Activated naive CD8-positive, alpha-beta T cell treated with anti-CD3 and anti-CD28 coated beads, Interleukin-2, amount 10 ng/mL, durations not matched to agents 7 days and 5 days (primary cell): ENCODE measurements around the gene FREM3. TPM values are rescaled to one million over a fixed set of nuclear protein-coding genes. Genes with fewer than 3 reads are reported as not detected.
"Not testable (repeated sequence)": the region's sequence is repeated elsewhere in the genome, so short reads cannot be mapped to it uniquely, and the experiment has no call there.

Experiments
- ATAC-seq: fragments of 150-1000 bp; cut with Tn5 transposase; one replicate; pipeline ENCODE4 v1.10.0; 2021; ENCODE audit warnings: low read depth, moderate library complexity
- POLR2A ChIA-PET: fragments of 350-600 bp; sonication (Branson Sonifier 250); formaldehyde crosslinking; loops from one replicate; lab custom pipeline; 2021; ENCODE audit warnings: antibody characterized with exemption; lab: Charles Lee
- DNase-seq: peaks from one replicate; pipeline ENCODE4 v3.0.0; 2021
- H3K27ac Mint-ChIP-seq: one replicate; pipeline ENCODE4 v1.8.0; 2022; ENCODE audit warnings: mild to moderate bottlenecking, mixed read lengths
- H3K27me3 Mint-ChIP-seq: one replicate; pipeline ENCODE4 v1.8.0; 2022; ENCODE audit warnings: mild to moderate bottlenecking, moderate library complexity, mixed read lengths
- H3K36me3 Mint-ChIP-seq: one replicate; pipeline ENCODE4 v1.8.0; 2021; ENCODE audit warnings: mild to moderate bottlenecking, mixed read lengths
- H3K4me1 Mint-ChIP-seq: one replicate; pipeline ENCODE4 v1.8.0; 2021; ENCODE audit warnings: mixed read lengths
- H3K4me3 Mint-ChIP-seq: one replicate; pipeline ENCODE4 v1.8.0; 2022; ENCODE audit warnings: mild to moderate bottlenecking, moderate library complexity, mixed read lengths
- H3K9me3 Mint-ChIP-seq: one replicate; pipeline ENCODE4 v1.8.0; 2021; ENCODE audit warnings: mixed read lengths
- total RNA-seq, 2 experiments: library from RNA; stranded (reverse); gene quantifications; one replicate each; pipeline ENCODE4 v1.2.3, GENCODE V29; 2021

Gene FREM3
- total RNA-seq, 2 experiments from 2014 or later = not detected

DNA sequence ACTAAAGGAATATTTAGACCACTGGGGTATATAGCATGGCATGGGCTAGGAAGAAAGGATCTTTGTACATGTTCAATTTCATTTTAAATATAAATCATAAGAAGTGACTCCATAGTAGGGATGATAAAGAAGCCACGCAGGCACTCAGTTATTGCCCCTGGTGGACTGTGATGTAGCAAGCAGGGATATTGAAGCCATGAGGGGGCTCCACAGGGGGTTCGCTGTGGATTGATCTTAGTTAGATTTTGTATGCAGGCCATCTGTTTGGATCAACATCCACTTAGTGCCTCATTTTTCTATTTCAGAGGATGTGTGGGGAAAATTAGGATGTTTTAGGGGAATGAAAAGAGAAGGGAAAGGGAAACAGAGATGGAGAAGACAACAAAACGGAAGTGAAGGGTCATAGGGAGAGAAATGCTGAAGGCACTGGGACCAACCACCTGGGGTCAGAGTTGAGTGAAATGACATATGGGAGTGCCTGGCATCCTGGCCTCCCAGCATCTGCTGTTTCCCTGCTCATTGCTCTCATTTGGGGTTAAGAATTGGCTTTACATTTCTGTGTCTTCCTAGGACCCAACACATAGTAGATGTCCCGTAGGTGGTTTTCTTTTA is 11.2 kb upstream of the FREM3 start:
- H3K27ac Mint-ChIP-seq = no peak overlapping the region
- no peak overlapping the region for H3K4me3 Mint-ChIP-seq
- no peaks in the 10 kb centered on the region for H3K36me3 Mint-ChIP-seq
- H3K4me1 Mint-ChIP-seq = no peaks in the 10 kb centered on the region
- H3K9me3 Mint-ChIP-seq = peaks cover 5% of the 10 kb centered on the region
- H3K27me3 Mint-ChIP-seq = peaks cover 2% of the 10 kb centered on the region
- POLR2A ChIA-PET = no interaction called here
- DNase-seq (no peak), ATAC-seq (no peak)

DNA sequence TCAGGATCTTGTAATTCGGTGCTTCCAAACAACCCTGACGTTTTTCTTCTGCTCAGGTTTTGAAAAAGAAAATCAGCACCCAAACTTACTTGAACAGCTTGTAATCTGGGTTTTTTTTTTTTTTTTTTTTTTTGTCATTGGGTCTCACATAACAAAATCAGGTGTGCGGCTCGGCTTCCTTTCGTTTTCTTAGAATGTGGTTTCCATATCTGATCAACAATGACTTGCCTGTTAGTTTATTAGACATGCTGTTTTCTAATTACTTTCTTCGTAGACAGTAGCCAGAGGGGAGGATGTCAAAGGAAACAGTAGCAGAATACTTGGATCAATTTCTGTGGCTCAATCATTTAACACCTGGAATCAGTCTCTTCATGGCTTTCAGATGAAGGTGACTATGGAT is 890 bp upstream of the FREM3 start:
- peaks cover 8% of the 10 kb centered on the region for H3K4me1 Mint-ChIP-seq
- peak overlapping the region; percentile 80 for H3K4me3 Mint-ChIP-seq
- H3K27me3 Mint-ChIP-seq = peaks cover 48% of the 10 kb centered on the region
- H3K36me3 Mint-ChIP-seq = no peaks in the 10 kb centered on the region
- POLR2A ChIA-PET = no interaction called here
- H3K9me3 Mint-ChIP-seq = peaks cover 1% of the 10 kb centered on the region
- DNase-seq = no peak
- H3K27ac Mint-ChIP-seq = no peak overlapping the region
- peak; percentile 40 for ATAC-seq

DNA sequence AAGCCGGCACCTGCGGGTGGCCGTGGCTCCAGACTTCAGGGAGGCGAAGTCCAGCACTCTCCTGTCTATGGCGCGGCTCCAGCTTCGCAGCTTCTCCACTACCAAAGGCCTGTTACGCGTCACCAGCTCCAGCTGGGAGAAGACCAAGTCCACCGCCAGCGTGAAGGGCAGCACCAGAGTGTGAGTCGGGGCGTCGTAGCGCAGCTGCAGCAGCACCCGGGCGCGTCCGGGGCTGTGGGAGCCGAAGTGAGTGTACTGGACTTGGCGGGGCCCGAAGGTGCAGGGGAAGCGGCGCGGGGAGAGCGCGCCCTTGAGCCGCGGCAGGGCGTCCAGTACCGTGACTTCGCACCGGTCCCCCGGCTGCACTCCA is 444 bp downstream of the FREM3 start:
- peak overlapping the region; percentile 80 for H3K4me3 Mint-ChIP-seq
- H3K4me1 Mint-ChIP-seq = peaks cover 8% of the 10 kb centered on the region
- H3K9me3 Mint-ChIP-seq = peaks cover 1% of the 10 kb centered on the region
- H3K36me3 Mint-ChIP-seq = no peaks in the 10 kb centered on the region
- no peak for DNase-seq
- H3K27ac Mint-ChIP-seq = no peak overlapping the region
- POLR2A ChIA-PET = no interaction called here
- ATAC-seq = peak; percentile 44
- H3K27me3 Mint-ChIP-seq = peaks cover 42% of the 10 kb centered on the region

DNA sequence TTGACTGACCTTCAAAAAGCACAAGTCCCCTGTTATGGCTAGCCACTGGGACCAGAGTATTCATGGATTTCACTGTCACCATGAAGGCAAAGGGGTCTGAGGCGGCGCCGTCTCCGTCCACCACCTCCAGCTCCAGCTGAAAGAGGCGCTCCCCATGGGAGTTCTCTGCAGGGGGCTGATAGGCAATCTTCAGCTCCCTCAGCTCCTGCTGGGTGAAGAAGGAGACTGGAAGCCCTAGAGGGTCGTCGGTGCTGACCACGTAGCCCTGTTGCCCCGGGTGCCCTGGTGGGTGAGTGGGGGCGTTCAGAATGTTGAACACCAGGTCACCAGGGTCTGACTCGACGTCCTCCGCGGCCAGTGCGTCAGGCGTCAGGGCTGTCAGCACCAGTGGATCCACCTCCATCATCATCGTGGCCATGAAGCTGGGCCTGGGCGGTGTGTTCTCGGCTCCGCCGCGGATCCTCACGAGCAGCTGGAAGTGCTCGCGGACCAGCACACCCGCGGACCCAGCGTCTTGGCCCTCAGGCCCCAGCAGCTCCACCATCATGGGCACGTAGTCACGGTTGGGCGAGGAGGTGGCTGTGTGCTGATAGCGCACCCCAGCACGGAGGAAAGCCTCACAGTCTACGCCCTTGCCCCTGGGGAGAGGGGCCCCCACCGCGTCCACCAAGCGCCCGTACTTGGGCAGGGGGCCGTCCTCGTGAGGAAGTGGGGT is 987 bp downstream of the FREM3 start:
- Mint-ChIP-seq H3K36me3 (no peaks in the 10 kb centered on the region), H3K9me3 (peaks cover 1% of the 10 kb centered on the region), H3K4me3 (peak overlapping the region; percentile 80), H3K4me1 (peaks cover 8% of the 10 kb centered on the region), H3K27me3 (peaks cover 41% of the 10 kb centered on the region), H3K27ac (no peak overlapping the region)
- POLR2A ChIA-PET = no interaction called here
- no peak for ATAC-seq
- DNase-seq = no peak

DNA sequence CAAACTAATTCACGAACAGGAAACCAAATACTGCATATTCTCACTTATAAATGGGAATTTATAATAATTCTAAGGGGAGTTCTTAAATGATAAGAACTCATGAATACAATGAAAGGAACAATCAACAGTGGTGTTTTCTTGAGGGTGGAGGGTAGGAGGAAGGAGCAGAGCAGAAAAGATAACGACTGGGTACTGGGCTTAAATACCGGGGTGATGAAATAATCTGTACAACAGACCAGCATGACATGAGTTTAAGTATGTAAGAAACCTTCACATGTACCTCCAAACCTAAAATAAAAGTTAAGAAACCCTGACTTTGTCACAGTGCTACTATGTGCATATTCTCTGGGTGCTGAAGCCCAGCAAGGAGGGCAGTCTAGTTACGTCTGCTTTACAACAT is 6.6 kb downstream of the FREM3 start:
- peaks cover 2% of the 10 kb centered on the region for H3K9me3 Mint-ChIP-seq
- H3K36me3 Mint-ChIP-seq = no peaks in the 10 kb centered on the region
- H3K4me3 Mint-ChIP-seq = no peak overlapping the region
- H3K27me3 Mint-ChIP-seq = peaks cover 8% of the 10 kb centered on the region
- no peak overlapping the region for H3K27ac Mint-ChIP-seq
- H3K4me1 Mint-ChIP-seq = no peaks in the 10 kb centered on the region
- POLR2A ChIA-PET = no interaction called here
- DNase-seq = no peak
- ATAC-seq = no peak

DNA sequence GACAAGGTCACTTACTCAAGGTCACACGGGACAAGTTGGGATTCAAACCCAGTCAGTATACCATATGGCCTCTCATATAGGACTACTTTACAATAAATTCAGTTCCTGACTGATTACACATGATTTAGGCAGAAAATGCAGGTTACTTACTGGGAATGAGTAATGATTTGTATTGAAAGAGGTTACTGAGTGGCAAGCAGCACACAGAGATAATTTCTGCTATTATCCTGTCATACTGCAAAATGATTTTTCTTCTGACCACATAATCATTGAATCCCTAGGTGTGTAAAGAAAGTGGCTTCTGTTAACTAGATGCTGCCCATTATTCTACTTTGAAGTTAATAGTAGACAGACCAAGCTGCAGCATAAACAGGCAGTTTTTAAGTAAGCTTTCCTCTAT is 8.2 kb downstream of the FREM3 start:
- Mint-ChIP-seq H3K27ac (no peak overlapping the region), H3K27me3 (peaks cover 4% of the 10 kb centered on the region), H3K9me3 (peaks cover 4% of the 10 kb centered on the region), H3K36me3 (no peaks in the 10 kb centered on the region), H3K4me3 (no peak overlapping the region), H3K4me1 (no peaks in the 10 kb centered on the region)
- POLR2A ChIA-PET = no interaction called here
- DNase-seq (no peak), ATAC-seq (no peak)

DNA sequence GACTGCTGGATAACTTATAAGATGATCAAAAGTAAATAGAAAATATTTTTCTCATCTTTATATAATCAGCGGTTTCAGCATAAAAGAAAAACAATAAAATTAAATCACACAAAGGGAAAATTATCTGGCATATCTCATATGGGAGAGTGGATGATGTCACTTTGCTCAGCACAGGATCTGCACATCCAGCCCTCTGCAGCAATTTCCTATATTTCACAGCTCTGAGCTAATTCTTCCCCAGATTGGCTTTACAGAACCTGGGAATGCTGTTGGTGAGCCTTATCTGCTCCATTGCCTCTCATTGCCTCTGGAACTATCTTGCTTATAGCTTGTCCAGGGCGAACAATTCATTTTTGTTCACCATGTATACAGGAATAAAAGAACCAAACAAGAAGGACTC is 21.0 kb downstream of the FREM3 start:
- DNase-seq (no peak), ATAC-seq (no peak)
- Mint-ChIP-seq H3K27me3 (no peaks in the 10 kb centered on the region), H3K4me1 (no peaks in the 10 kb centered on the region), H3K27ac (no peak overlapping the region), H3K36me3 (peaks cover 3% of the 10 kb centered on the region), H3K4me3 (no peak overlapping the region), H3K9me3 (peaks cover 8% of the 10 kb centered on the region)
- POLR2A ChIA-PET = no interaction called here

DNA sequence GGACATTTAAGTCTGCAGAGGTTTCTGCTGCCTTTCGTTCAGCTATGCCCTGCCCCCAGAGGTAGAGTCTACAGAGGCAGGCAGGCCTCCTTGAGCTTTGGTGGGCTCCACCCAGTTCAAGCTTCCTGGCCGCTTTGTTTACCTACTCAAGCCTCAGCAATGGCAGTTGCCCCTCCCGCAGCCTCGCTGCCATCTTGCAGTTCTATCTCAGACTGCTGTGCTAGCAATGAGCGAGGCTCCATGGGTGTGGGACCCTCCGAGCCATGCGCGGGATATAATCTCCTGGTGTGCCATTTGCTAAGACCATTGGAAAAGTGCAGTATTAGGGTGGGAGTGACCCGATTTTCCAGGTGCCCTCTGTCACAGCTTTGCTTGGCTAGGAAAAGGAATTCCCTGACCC is 26.8 kb downstream of the FREM3 start:
- H3K4me1 Mint-ChIP-seq, POLR2A ChIA-PET, H3K9me3 Mint-ChIP-seq, H3K27me3 Mint-ChIP-seq, DNase-seq, H3K36me3 Mint-ChIP-seq, H3K27ac Mint-ChIP-seq, ATAC-seq, H3K4me3 Mint-ChIP-seq: not testable (repeated sequence)

DNA sequence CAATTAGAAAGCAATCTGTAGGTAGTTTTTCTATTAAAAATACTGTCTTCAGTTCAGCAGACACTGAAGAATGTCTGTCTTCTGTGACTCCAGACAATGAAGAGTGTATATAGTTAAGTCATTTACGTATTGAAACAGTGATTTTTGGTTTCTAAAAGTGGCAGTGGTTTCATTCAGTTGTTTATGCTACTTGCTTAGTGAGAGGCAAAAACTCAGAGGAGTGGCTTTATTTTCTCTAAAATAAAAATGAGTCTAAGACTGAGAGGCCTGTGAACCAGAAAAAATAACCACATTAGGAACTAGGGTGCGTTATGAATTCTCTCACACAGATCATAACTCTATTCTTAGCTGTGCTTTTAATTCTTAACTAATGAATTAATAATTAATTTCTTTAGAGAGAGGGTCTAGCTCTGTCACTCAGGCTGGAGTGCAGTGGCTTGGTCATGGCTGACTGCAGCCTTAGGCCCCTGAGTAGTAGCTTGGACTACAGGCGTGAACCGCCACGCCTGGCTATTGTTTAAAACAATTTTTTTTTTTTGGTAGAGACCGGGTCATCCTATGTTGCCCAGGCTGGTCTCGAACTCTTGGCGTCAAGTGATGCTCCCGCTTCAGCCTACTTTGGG is 31.4 kb downstream of the FREM3 start:
- no peaks in the 10 kb centered on the region for H3K4me1 Mint-ChIP-seq

DNA sequence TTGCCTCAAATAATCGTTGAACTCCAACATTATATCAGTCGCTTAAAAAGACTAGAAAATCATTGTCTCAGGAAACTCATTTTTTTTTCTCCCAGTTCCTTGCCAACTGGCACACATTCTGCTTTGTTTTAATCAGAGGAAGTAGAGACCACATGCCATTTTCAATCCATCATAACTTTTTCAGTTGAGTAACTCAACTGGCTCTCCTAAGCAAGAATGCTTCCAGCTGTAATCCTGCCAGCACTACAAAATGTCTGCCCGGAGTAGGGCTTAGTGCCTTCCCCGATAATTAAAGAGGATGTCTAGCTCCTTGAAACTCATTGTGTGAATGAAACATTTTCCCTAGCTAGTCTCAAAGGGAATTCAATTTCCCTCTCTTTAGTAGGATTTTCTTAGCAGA is 33.0 kb downstream of the FREM3 start:
- Mint-ChIP-seq H3K4me3 (no peak overlapping the region), H3K36me3 (no peaks in the 10 kb centered on the region), H3K9me3 (peaks cover 10% of the 10 kb centered on the region), H3K27me3 (peaks cover 2% of the 10 kb centered on the region), H3K4me1 (no peaks in the 10 kb centered on the region), H3K27ac (no peak overlapping the region)
- DNase-seq = no peak
- ATAC-seq = no peak
- POLR2A ChIA-PET = no interaction called here

More for the DNA sequence above, 31.4 kb downstream of the FREM3 start:
- POLR2A ChIA-PET = no interaction called here
- H3K27me3 Mint-ChIP-seq = peaks cover 2% of the 10 kb centered on the region
- no peaks in the 10 kb centered on the region for H3K36me3 Mint-ChIP-seq
- no peak overlapping the region for H3K27ac Mint-ChIP-seq
- no peak for ATAC-seq
- peaks cover 4% of the 10 kb centered on the region for H3K9me3 Mint-ChIP-seq
- H3K4me3 Mint-ChIP-seq = no peak overlapping the region
- DNase-seq = no peak

DNA sequence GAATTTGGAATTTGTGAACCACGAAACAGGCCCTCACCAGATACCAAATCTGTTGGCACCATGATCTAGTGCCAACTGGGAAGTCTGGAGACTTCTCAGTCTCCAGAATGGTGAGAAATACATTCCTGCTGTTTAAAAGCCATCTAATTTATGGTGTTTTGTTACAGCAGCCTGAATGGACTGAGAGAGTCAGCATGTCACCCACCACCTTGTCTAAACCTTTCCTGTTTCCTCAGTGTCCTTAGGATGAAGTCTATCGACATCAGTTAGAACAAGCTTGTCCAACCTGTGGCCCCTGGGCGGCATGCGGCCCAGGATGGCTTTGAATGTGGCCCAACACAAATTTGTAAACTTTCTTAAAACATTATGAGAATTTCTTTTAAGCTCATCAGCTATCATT is 42.1 kb downstream of the FREM3 start:
- POLR2A ChIA-PET = no interaction called here
- ATAC-seq = no peak
- no peaks in the 10 kb centered on the region for H3K36me3 Mint-ChIP-seq

DNA sequence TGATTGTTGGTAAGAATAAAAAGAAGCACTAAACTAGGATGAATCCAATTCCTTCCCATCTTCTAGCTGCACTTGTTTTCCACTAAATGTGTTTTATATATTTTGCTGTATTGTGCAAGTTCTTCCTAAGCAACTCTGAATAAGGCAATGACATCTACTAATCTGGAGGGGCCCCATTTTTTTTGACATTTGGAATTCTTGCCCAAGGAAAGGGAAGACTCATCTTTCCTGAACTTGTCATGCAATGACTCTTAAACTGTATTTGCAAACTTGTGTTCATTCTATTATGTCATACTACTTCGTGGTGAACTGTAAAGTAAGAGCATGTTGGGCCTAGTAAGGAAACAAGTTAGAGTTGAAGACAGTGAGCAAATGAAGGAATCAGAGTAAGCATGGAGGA is 45.9 kb downstream of the FREM3 start:
- H3K27me3 Mint-ChIP-seq = no peaks in the 10 kb centered on the region
- no peaks in the 10 kb centered on the region for H3K4me1 Mint-ChIP-seq
- H3K9me3 Mint-ChIP-seq = no peaks in the 10 kb centered on the region
- POLR2A ChIA-PET = no interaction called here
- no peak for DNase-seq
- no peaks in the 10 kb centered on the region for H3K36me3 Mint-ChIP-seq
- ATAC-seq = no peak
- no peak overlapping the region for H3K4me3 Mint-ChIP-seq
- no peak overlapping the region for H3K27ac Mint-ChIP-seq

More for the DNA sequence above, 42.1 kb downstream of the FREM3 start:
- no peaks in the 10 kb centered on the region for H3K4me1 Mint-ChIP-seq
- no peaks in the 10 kb centered on the region for H3K27me3 Mint-ChIP-seq
- H3K9me3 Mint-ChIP-seq = peaks cover 5% of the 10 kb centered on the region
- no peak overlapping the region for H3K27ac Mint-ChIP-seq
- DNase-seq = no peak
- no peak overlapping the region for H3K4me3 Mint-ChIP-seq

DNA sequence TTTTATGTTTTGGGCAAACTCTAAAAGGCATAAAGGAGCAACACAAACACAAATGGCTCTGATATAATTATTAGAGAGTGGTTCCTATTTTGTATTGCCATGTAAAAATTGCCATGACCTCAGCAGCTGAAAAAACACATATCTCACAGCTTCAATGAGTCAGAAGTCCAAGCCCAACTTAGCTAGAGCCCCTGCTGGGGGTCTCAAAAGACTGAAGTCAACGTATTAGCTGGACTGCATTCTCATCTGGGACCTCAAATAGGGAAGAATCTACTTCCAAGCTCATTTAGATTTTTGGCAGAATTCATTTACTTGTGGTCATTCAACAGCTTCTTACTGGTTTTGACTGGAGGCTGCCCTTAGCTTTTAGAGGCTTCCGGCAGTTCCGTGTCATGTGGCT is 47.4 kb downstream of the FREM3 start:
- no peak for ATAC-seq
- no peak overlapping the region for H3K4me3 Mint-ChIP-seq
- no peaks in the 10 kb centered on the region for H3K4me1 Mint-ChIP-seq
- peaks cover 7% of the 10 kb centered on the region for H3K9me3 Mint-ChIP-seq
- peaks cover 4% of the 10 kb centered on the region for H3K36me3 Mint-ChIP-seq
- no peak overlapping the region for H3K27ac Mint-ChIP-seq
- POLR2A ChIA-PET = no interaction called here
- DNase-seq = no peak
- H3K27me3 Mint-ChIP-seq = no peaks in the 10 kb centered on the region

DNA sequence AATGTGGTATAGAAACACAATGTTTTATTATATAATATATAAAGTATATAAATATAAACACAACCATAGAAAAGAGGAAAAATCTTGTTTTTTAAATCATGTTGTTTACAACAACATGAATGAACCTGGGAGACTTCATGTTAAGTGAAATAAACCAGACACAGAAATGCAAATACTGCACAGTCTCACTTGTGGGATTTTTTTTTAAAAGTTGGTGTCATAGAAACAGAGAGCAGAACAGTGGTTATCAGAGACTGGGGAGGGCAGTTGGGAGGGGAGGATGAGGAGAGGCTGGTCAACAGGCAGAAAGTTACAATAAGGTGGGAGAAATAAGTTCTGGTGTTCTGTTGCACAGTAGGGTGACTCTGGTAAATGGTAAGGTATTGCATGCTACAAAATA is 57.1 kb downstream of the FREM3 start:
- Mint-ChIP-seq H3K4me1 (no peaks in the 10 kb centered on the region), H3K27ac (no peak overlapping the region), H3K27me3 (no peaks in the 10 kb centered on the region), H3K4me3 (no peak overlapping the region), H3K36me3 (peaks cover 2% of the 10 kb centered on the region), H3K9me3 (peaks cover 13% of the 10 kb centered on the region)
- POLR2A ChIA-PET = no interaction called here
- ATAC-seq = no peak
- DNase-seq = no peak
